Measurements from ENCODE around the gene TYSND1. TPM values are rescaled to one million over a fixed set of nuclear protein-coding genes. Genes with fewer than 3 reads are reported as not detected.

The TYSND1 gene
- total RNA-seq, 1 donor from 2014 or later: 11.9 TPM

DNA sequence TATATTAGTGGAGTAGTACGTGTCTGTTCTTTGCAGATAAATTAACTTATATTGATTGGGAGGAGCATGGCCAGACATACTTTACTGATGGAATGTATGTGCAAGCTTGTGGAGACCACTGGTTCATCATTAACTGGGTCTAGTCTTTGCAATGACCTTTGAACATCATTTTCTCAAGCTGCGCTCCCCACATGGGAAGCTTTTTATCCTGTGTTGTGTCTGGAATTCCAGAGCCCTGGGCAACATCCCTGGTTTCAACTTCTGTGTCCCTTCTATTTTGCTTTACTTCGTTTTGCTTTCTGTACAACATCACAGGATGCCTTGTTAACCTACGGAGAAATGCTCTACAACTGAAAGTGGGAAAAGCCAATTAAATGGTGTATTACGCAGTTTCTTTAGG is 55.5 kb downstream of the TYSND1 start:
- Histone ChIP-seq H3K36me3 (ENCODE audit: control insufficient read depth, insufficient read depth, low read length) (no peaks in the 10 kb centered on the region), H3K4me3 (ENCODE audit: low read depth, low read length) (no peak overlapping the region), H3K27me3 (ENCODE audit: control insufficient read depth, insufficient read depth, low read length) (no peaks in the 10 kb centered on the region)
- DNase-seq (ENCODE audit: low read depth): no peak
- no peak for TF ChIP-seq CTCF (IDR thresholded peaks at IDR 0.05; ENCODE audit: insufficient read depth, low read length, poor library complexity, severe bottlenecking)

DNA sequence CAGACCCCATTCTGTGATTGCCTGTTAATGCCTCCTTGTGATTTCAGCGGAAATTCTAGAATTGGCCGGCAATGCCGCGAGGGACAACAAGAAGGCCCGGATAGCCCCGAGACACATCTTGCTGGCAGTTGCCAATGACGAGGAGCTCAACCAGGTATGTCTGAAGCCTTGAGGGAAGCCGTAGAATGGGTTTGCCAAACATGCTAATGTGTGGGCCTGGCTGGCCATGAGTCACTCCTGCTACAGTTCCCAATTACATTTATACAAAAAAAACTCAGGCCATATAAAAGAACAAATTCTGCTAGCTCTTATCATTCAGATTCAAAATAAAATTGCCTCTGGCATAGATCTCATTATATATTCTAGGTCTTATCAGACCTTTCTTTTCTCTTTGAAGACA is 56.5 kb downstream of the TYSND1 start:
- no peak for TF ChIP-seq CTCF (IDR thresholded peaks at IDR 0.05; ENCODE audit: insufficient read depth, low read length, poor library complexity, severe bottlenecking)
- no peak for DNase-seq (ENCODE audit: low read depth)
- Histone ChIP-seq H3K4me3 (ENCODE audit: low read depth, low read length) (no peak overlapping the region), H3K27me3 (ENCODE audit: control insufficient read depth, insufficient read depth, low read length) (no peaks in the 10 kb centered on the region), H3K36me3 (ENCODE audit: control insufficient read depth, insufficient read depth, low read length) (no peaks in the 10 kb centered on the region)

- DNase-seq (ENCODE audit: low read depth): no peak
- Histone ChIP-seq H3K4me3 (ENCODE audit: low read depth, low read length) (no peak overlapping the region), H3K36me3 (ENCODE audit: control insufficient read depth, insufficient read depth, low read length) (no peaks in the 10 kb centered on the region), H3K27me3 (ENCODE audit: control insufficient read depth, insufficient read depth, low read length) (no peaks in the 10 kb centered on the region)
- no peak for TF ChIP-seq CTCF (IDR thresholded peaks at IDR 0.05; ENCODE audit: insufficient read depth, low read length, poor library complexity, severe bottlenecking)
These were observed 58.2 kb downstream of the TYSND1 start for GRCh38 chr10:70088308-70088698.

Other genes with a start within 250 kb of the TYSND1 start
- 72.4 and 77.9 TPM in 2 replicates for gene MACROH2A2, start 93.9 kb downstream of the TYSND1 start, total RNA-seq
- gene AIFM2, start 13.9 kb downstream of the TYSND1 start, total RNA-seq: 12.4 and 12.7 TPM in 2 replicates
- gene SAR1A, start 23.8 kb upstream of the TYSND1 start, total RNA-seq: 47.4 and 53.8 TPM in 2 replicates
- gene PPA1, start 86.7 kb upstream of the TYSND1 start, total RNA-seq: 179 and 201 TPM in 2 replicates
- gene NPFFR1, start 137.3 kb upstream of the TYSND1 start, total RNA-seq: 0.04 and 0.21 TPM in 2 replicates
- gene LRRC20, start 235.9 kb upstream of the TYSND1 start, total RNA-seq: 37.9 and 72.1 TPM in 2 replicates

Measured in kidney epithelial cell (primary cell).